ENCODE data around the gene DDI1. TPM values are rescaled to one million over a fixed set of nuclear protein-coding genes. Genes with fewer than 3 reads are reported as not detected.
"Not testable (repeated sequence)": the region's sequence is repeated elsewhere in the genome, so short reads cannot be mapped to it uniquely, and the experiment has no call there.

Gene DDI1
- total RNA-seq, 1 donor from 2014 or later = not detected

- Mint-ChIP-seq H3K9me3 (no peaks in the 10 kb centered on the region), H3K27ac (no peak overlapping the region), H3K4me3 (no peak overlapping the region), H3K36me3 (ENCODE audit: low read depth) (no peaks in the 10 kb centered on the region), H3K27me3 (no peaks in the 10 kb centered on the region), H3K4me1 (no peaks in the 10 kb centered on the region)
- DNase-seq = no peak
- intact Hi-C loops (cut with micrococcal nuclease) = no loop called here
These were observed 25.4 kb upstream of the DDI1 start for GRCh38 chr11:104011044-104011443.

GRCh38 chr11:104015649-104016415 is 20.6 kb upstream of the DDI1 start:
- DNase-seq = no peak
- Mint-ChIP-seq H3K27ac (no peak overlapping the region), H3K27me3 (no peaks in the 10 kb centered on the region), H3K4me3 (no peak overlapping the region), H3K36me3 (ENCODE audit: low read depth) (no peaks in the 10 kb centered on the region), H3K4me1 (no peaks in the 10 kb centered on the region), H3K9me3 (no peaks in the 10 kb centered on the region)
- intact Hi-C loops (cut with micrococcal nuclease) = no loop called here

- Mint-ChIP-seq H3K27ac (no peak overlapping the region), H3K9me3 (no peaks in the 10 kb centered on the region), H3K36me3 (ENCODE audit: low read depth) (no peaks in the 10 kb centered on the region), H3K4me1 (no peaks in the 10 kb centered on the region), H3K4me3 (no peak overlapping the region), H3K27me3 (no peaks in the 10 kb centered on the region)
- DNase-seq = no peak
- intact Hi-C loops (cut with micrococcal nuclease) = no loop called here
These were observed 11.9 kb upstream of the DDI1 start for GRCh38 chr11:104024572-104024971.

DNA sequence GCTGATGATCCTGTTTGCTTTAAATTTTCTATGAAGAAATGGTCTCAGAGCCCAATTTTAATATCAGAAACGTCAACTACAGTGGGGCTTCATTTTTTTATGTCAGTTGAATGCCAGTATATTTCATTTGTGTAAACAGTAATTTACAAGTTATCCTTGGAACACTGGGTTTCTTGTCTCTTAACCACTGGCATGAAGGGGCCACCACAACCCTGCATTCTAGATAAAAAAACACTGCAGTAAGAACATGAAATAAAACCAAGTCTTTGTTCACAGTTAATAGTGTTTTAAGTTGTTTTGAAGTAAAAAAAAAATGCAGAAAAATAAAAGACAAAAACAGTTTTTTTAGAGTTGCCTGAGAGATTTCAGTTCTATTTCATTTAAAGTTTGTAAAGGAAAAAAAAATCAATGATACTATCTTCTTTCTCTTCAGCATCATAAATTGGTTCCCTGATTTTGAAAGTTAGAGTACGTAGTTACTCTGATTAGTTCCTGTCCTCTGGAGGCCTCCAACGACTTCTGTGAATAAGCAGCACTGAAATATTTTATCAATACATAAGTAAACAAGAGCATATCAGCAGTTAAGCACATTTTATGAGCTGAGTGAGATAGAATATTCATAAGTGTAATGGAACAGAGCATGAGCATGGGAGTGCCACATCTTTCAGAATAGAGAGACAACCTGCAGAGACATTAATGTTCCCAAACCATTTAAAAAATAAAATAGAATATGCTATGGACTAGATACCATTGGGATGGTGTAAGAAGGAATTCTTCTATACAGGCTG is 7.8 kb upstream of the DDI1 start:
- H3K9me3 Mint-ChIP-seq = no peaks in the 10 kb centered on the region
- H3K27me3 Mint-ChIP-seq = no peaks in the 10 kb centered on the region
- H3K4me3 Mint-ChIP-seq = no peak overlapping the region
- no peaks in the 10 kb centered on the region for H3K36me3 Mint-ChIP-seq (ENCODE audit: low read depth)
- intact Hi-C loops (cut with micrococcal nuclease) = no loop called here
- no peak for DNase-seq
- no peaks in the 10 kb centered on the region for H3K4me1 Mint-ChIP-seq
- no peak overlapping the region for H3K27ac Mint-ChIP-seq

DNA sequence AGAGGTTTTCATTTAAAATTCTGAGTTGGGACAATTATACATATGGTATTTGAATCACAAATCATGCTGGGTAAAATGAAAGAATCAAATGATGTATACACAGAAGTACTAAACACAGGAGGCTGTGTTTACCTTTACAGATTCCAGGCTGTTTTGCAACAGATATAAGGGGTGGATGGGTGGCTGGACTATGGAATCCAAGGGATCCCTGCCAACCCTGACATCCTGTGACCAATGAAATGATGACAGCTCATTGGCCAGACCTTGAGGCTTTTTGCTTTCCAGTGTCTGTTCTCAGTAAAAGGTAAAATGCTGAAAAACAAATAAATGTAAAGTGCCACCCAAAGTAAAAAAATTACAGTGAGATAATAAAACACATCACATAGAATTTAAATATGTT is 3.3 kb upstream of the DDI1 start:
- Mint-ChIP-seq H3K9me3 (no peaks in the 10 kb centered on the region), H3K27ac (no peak overlapping the region), H3K36me3 (ENCODE audit: low read depth) (no peaks in the 10 kb centered on the region), H3K4me3 (no peak overlapping the region), H3K4me1 (no peaks in the 10 kb centered on the region), H3K27me3 (no peaks in the 10 kb centered on the region)
- intact Hi-C loops (cut with micrococcal nuclease) = no loop called here
- no peak for DNase-seq

GRCh38 chr11:104033561-104033960 is 2.9 kb upstream of the DDI1 start:
- Mint-ChIP-seq H3K4me1 (no peaks in the 10 kb centered on the region), H3K36me3 (ENCODE audit: low read depth) (no peaks in the 10 kb centered on the region), H3K4me3 (no peak overlapping the region), H3K27ac (no peak overlapping the region), H3K9me3 (no peaks in the 10 kb centered on the region), H3K27me3 (no peaks in the 10 kb centered on the region)
- intact Hi-C loops (cut with micrococcal nuclease) = no loop called here
- no peak for DNase-seq

DNA sequence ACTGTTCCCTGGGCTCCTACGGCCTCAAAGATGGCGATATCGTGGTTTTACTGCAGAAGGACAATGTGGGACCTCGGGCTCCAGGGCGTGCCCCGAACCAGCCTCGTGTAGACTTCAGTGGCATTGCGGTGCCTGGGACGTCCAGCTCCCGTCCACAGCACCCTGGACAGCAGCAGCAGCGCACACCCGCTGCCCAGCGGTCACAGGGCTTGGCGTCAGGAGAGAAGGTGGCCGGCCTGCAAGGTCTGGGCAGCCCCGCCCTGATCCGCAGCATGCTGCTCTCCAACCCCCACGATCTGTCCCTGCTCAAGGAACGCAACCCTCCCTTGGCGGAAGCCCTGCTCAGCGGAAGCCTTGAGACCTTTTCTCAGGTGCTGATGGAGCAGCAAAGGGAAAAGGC is 555 bp downstream of the DDI1 start:
- no peak for DNase-seq
- Mint-ChIP-seq H3K9me3 (no peaks in the 10 kb centered on the region), H3K27me3 (no peaks in the 10 kb centered on the region), H3K27ac (no peak overlapping the region), H3K4me1 (no peaks in the 10 kb centered on the region), H3K4me3 (no peak overlapping the region), H3K36me3 (ENCODE audit: low read depth) (no peaks in the 10 kb centered on the region)
- intact Hi-C loops (cut with micrococcal nuclease) = no loop called here

DNA sequence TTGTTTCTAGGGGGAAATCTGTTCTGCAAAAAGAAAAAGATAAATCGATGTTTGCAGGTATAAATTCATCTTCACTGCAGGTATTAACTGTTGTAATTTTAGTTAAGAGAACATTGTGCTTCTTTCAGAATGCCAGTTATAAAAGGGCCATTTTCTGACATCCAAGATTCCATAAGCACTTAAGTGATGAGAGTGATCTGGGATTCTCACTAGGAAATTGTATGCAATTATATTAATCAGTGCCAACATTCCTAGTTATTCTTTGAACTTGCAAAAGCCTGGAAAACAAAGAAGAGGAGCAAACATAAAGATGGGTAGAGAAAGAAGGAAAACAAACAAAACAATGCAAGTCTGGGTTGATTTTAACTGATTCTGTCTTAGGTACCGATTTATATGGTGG is 5.4 kb downstream of the DDI1 start:
- H3K27me3 Mint-ChIP-seq = no peaks in the 10 kb centered on the region
- intact Hi-C loops (cut with micrococcal nuclease) = no loop called here
- H3K36me3 Mint-ChIP-seq (ENCODE audit: low read depth) = no peaks in the 10 kb centered on the region
- no peaks in the 10 kb centered on the region for H3K4me1 Mint-ChIP-seq
- no peak overlapping the region for H3K4me3 Mint-ChIP-seq
- no peaks in the 10 kb centered on the region for H3K9me3 Mint-ChIP-seq
- H3K27ac Mint-ChIP-seq = no peak overlapping the region
- DNase-seq = no peak

- no peak overlapping the region for H3K4me3 Mint-ChIP-seq
- H3K4me1 Mint-ChIP-seq = no peaks in the 10 kb centered on the region
- no peaks in the 10 kb centered on the region for H3K36me3 Mint-ChIP-seq (ENCODE audit: low read depth)
- no peak overlapping the region for H3K27ac Mint-ChIP-seq
- H3K9me3 Mint-ChIP-seq = no peaks in the 10 kb centered on the region
- H3K27me3 Mint-ChIP-seq = no peaks in the 10 kb centered on the region
- intact Hi-C loops (cut with micrococcal nuclease) = no loop called here
- no peak for DNase-seq
These were observed 6.7 kb downstream of the DDI1 start for GRCh38 chr11:104043142-104043541.

GRCh38 chr11:104043678-104044239 is 7.3 kb downstream of the DDI1 start:
- Mint-ChIP-seq H3K27ac (no peak overlapping the region), H3K9me3 (no peaks in the 10 kb centered on the region), H3K4me3 (no peak overlapping the region), H3K36me3 (ENCODE audit: low read depth) (no peaks in the 10 kb centered on the region), H3K27me3 (no peaks in the 10 kb centered on the region), H3K4me1 (no peaks in the 10 kb centered on the region)
- intact Hi-C loops (cut with micrococcal nuclease) = no loop called here
- no peak for DNase-seq

DNA sequence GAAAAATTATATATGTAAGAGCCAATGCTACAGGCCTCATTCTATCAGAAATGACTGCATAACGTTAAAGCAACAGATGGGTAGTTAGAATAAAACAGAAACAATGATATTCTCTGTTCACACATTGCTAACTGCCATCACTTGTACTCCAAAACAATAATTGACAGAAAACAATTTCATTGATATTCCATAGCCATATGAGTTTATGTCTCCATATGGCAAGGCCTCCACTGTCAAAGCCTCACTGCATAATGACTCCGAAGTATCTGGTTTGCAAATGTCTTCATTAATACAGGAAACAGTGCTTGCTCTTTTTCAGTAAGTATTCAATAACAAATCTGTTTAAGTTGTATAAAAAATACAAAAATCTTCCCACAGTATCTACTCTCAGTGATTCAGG is 9.9 kb downstream of the DDI1 start:
- Mint-ChIP-seq H3K27ac (no peak overlapping the region), H3K27me3 (no peaks in the 10 kb centered on the region), H3K9me3 (no peaks in the 10 kb centered on the region), H3K36me3 (ENCODE audit: low read depth) (no peaks in the 10 kb centered on the region), H3K4me1 (no peaks in the 10 kb centered on the region), H3K4me3 (no peak overlapping the region)
- intact Hi-C loops (cut with micrococcal nuclease) = no loop called here
- no peak for DNase-seq

- H3K9me3 Mint-ChIP-seq; H3K27ac Mint-ChIP-seq; H3K36me3 Mint-ChIP-seq (ENCODE audit: low read depth); H3K27me3 Mint-ChIP-seq; DNase-seq; intact Hi-C loops (cut with micrococcal nuclease); H3K4me3 Mint-ChIP-seq; H3K4me1 Mint-ChIP-seq: not testable (repeated sequence)
These were observed 10.4 kb downstream of the DDI1 start for GRCh38 chr11:104046858-104047257.

DNA sequence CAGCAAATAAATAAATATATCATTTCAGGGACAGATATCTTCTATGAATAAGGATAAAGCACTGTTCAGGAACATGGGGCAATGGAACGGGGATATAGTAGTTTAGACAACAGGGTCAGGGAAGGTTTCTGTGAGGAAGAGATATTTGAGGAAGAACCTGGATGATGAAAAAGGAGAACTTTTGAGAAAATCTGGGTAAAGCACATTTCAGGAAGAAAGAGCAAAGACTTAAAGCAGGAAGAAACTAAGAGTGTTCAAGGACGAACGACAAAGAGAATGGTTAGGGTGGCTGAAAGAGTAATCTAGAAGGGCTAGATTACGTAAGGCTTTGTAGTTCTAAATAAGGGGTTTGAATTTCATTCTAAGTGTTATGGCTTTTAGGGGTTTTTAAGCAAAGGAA is 12.7 kb downstream of the DDI1 start:
- no peaks in the 10 kb centered on the region for H3K4me1 Mint-ChIP-seq
- H3K27me3 Mint-ChIP-seq = no peaks in the 10 kb centered on the region
- H3K27ac Mint-ChIP-seq = no peak overlapping the region
- no peaks in the 10 kb centered on the region for H3K36me3 Mint-ChIP-seq (ENCODE audit: low read depth)
- intact Hi-C loops (cut with micrococcal nuclease) = no loop called here
- H3K9me3 Mint-ChIP-seq = no peaks in the 10 kb centered on the region
- no peak for DNase-seq
- no peak overlapping the region for H3K4me3 Mint-ChIP-seq

DNA sequence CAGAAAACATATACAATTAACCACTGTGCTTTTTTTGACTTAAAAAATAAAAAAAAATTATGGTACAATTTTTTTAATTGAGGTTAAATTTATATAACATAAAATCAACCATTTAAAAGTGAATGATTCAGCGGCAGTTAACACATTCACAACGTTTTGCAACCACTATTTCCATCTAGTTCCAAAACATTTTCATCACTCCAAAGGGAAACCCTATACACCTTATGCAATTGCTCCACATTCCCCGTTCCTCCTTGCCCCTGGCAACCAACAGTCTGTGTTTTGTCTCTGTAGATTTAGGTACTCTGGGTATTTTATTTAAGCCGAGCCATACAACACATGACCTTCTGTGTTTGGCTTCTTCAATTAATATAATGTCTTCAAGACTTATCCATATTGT is 15.3 kb downstream of the DDI1 start:
- Mint-ChIP-seq H3K9me3 (no peaks in the 10 kb centered on the region), H3K4me3 (no peak overlapping the region), H3K27me3 (no peaks in the 10 kb centered on the region), H3K4me1 (no peaks in the 10 kb centered on the region), H3K27ac (no peak overlapping the region), H3K36me3 (ENCODE audit: low read depth) (no peaks in the 10 kb centered on the region)
- no peak for DNase-seq
- intact Hi-C loops (cut with micrococcal nuclease) = no loop called here
